Stomach smooth muscle (tissue), 2 donors: ENCODE measurements around the gene PNLIPRP1.

Experiments
- H3K27ac ChIP-seq: one replicate; pipeline ENCODE4 v1.7.0; 2013; ENCODE audit warnings: mild to moderate bottlenecking, low read length, inconsistent platforms
- H3K27me3 ChIP-seq, 2 donors: one replicate each; pipeline ENCODE4 v1.7.0; 2013; ENCODE audit warnings: low read length in 2 of 2; ENCODE audit not compliant: insufficient read depth in 2 of 2, control insufficient read depth in 1 of 2
- H3K36me3 ChIP-seq, 2 donors: one replicate each; pipeline ENCODE4 v1.7.0; 2013; ENCODE audit warnings: low read length in 2 of 2; ENCODE audit not compliant: control insufficient read depth in 2 of 2, insufficient read depth in 2 of 2
- H3K4me1 ChIP-seq: one replicate; pipeline ENCODE4 v1.7.0; 2013; ENCODE audit warnings: low read length; ENCODE audit not compliant: control insufficient read depth, insufficient read depth
- H3K4me3 ChIP-seq, 2 donors: one replicate each; pipeline ENCODE4 v1.7.0; 2013; ENCODE audit warnings: low read length in 2 of 2
- H3K9ac ChIP-seq, 2 donors: one replicate each; pipeline ENCODE4 v1.7.0; 2013; ENCODE audit warnings: low read length in 2 of 2, mild to moderate bottlenecking in 1 of 2
- H3K9me3 ChIP-seq, 2 donors: one replicate each; pipeline ENCODE4 v1.7.0; 2013; ENCODE audit warnings: low read length in 2 of 2; ENCODE audit not compliant: control insufficient read depth in 2 of 2
- donor health status: healthy.
- donor health status: Pancreatic carcinoma.

PNLIPRP1 gene

DNA sequence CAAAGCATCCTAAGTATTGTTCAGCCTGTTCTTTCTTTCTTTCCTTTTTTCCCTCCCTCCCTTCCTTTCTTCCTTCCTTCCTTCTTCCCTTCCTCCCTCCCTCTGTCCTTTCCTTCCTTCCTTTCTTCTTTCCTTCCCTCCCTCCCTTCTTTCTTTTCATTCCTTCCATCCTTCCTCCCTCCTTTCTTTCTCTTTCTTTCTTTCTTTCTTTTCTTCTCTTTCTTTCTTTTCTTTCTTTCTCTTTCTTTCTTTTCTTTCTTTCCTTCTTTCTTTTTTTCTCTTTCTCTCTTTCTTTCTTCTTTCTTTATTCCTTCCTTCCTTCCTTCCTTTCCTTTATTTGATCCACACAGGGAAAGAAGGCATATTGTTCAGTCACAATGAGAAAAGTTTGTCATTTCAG is 23.8 kb upstream of the PNLIPRP1 start:
- H3K9ac ChIP-seq, result no peak overlapping the region
- no peaks in the 10 kb centered on the region for H3K36me3 ChIP-seq
- no peaks in the 10 kb centered on the region for H3K9me3 ChIP-seq
- no peaks in the 10 kb centered on the region for H3K27me3 ChIP-seq
- no peak overlapping the region for H3K27ac ChIP-seq
- no peak overlapping the region for H3K4me3 ChIP-seq
- H3K4me1 ChIP-seq, result no peaks in the 10 kb centered on the region

DNA sequence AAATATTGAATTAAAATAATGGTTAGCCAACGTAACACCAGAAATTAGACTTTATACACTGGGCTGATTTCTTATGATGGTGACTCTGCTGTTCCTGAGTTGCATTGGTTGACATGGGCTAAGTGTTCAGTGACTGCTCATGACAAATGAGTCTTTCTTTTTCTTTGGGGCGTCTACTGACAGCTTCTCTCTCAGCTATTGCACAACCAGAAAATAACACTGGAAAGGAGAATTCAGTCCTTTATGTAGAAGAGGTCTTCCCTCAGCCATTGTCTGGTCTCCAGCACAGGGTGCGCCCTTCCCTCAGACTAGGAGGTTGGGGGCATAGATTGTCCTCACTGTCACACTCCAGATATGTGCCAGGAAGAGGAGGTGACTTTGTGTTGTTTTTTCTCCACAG is 23.4 kb upstream of the PNLIPRP1 start:
- H3K27me3 ChIP-seq, result no peaks in the 10 kb centered on the region
- no peaks in the 10 kb centered on the region for H3K9me3 ChIP-seq
- H3K4me3 ChIP-seq, result no peak overlapping the region
- H3K4me1 ChIP-seq, result no peaks in the 10 kb centered on the region
- H3K27ac ChIP-seq, result no peak overlapping the region
- no peaks in the 10 kb centered on the region for H3K36me3 ChIP-seq
- no peak overlapping the region for H3K9ac ChIP-seq

DNA sequence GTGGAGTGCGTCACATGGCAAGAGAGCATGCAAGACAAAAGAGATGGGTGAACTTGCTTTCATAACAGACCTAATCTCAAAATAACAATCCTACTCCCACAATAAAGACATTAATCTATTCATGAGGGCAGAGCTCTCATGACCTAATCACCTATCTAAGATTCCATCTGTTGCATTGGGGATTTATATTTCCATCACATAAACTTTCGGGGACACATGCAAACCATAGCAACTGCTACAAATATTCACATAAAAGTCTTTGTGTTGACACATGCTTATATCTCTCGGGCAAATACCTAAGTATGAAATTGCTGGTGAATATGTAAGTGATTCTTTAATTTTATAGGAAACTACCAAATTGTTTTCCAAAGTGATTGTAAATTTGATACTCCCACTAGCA is 16.0 kb upstream of the PNLIPRP1 start:
- peaks cover 0 to 3% of the 10 kb centered on the region in 2 donors for H3K9me3 ChIP-seq

DNA sequence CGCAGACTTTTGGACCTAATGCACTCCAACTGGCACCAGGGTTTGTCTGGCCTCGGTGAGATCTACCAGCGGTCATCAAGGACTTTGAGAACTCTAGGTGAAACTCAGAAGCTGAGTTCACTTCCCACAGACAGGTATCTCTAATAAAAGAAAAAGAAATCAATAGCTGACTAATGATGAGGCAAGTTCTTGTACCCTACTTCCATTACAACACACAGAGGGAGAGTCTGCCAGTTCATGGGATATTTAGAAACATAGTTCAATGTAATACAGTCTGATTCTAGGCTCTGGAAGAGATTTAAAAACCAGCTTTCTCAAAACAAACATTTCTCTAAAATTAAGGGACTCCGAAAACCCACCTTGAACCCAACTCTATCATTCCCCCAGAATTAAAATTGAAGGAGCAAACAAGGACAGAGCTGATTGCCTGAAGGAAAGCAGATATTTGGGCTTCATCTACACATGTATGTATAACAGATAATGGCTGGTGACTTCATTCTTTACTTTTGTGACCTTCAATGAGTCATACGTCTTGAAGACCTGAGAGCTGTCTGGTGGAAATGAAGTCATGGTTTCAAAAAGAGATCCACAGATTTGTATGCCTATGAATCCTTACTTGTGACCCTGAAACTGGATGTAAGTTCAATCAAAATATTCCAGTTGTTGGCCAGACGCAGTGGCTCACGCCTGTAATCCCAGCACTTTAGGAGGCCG is 2.7 kb upstream of the PNLIPRP1 start:
- no peak overlapping the region for H3K27ac ChIP-seq
- H3K4me1 ChIP-seq, result no peaks in the 10 kb centered on the region
- H3K4me3 ChIP-seq, result no peak overlapping the region

More for the DNA sequence above, 16.0 kb upstream of the PNLIPRP1 start:
- no peak overlapping the region for H3K9ac ChIP-seq
- no peak overlapping the region for H3K27ac ChIP-seq
- H3K4me3 ChIP-seq, result no peak overlapping the region
- no peaks in the 10 kb centered on the region for H3K27me3 ChIP-seq
- H3K36me3 ChIP-seq, result no peaks in the 10 kb centered on the region
- no peaks in the 10 kb centered on the region for H3K4me1 ChIP-seq

DNA sequence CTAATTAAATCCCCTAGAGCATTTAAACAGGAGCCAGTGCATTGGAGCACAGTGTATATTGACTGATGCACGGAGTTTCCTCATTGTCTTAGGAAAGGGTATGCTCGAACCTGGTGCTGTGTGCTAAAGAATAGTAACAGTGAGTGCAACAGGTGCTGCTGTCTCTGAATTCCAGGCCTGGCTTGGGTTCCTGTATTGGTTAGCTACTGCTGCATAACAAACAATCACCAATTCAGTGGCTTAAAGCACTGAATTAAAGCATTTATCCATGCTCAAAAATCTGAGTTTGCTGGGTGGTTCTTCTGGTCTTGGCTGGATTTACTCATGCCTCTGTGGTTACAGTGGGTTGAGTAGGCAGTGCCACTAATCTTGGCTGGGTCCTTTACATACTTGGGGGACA is 1.8 kb upstream of the PNLIPRP1 start:
- Histone ChIP-seq H3K9me3 (peaks cover 0 to 8% of the 10 kb centered on the region in 2 donors), H3K4me3 (no peak overlapping the region), H3K27me3 (no peaks in the 10 kb centered on the region), H3K27ac (no peak overlapping the region), H3K4me1 (no peaks in the 10 kb centered on the region), H3K9ac (no peak overlapping the region), H3K36me3 (no peaks in the 10 kb centered on the region)

More for the DNA sequence above, 2.7 kb upstream of the PNLIPRP1 start:
- H3K9ac ChIP-seq, result no peak overlapping the region
- H3K9me3 ChIP-seq, result peaks cover 0 to 8% of the 10 kb centered on the region in 2 donors
- H3K36me3 ChIP-seq, result no peaks in the 10 kb centered on the region
- H3K27me3 ChIP-seq, result no peaks in the 10 kb centered on the region

DNA sequence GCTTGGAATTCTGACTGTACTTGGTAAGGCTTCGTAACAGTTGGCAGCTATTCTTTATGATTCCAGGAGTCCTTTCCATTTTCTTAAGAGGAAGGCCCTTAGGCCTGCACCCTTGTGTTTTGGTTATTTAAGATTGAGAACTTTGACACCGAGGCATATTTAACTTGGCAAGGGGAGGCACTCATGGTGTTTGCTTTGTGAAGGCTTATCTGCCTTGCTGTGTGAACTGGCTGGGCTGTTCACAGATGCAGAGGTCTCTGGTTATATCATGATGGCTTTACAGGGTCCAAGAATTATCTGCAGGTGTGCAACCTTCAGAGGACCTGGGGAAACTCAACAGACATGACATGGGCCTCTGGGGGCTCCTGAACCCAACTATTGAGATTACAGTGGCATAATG is 833 bp upstream of the PNLIPRP1 start:
- H3K27ac ChIP-seq, result no peak overlapping the region
- no peaks in the 10 kb centered on the region for H3K36me3 ChIP-seq
- H3K4me3 ChIP-seq, result no peak overlapping the region
- no peaks in the 10 kb centered on the region for H3K4me1 ChIP-seq
- no peaks in the 10 kb centered on the region for H3K27me3 ChIP-seq
- H3K9ac ChIP-seq, result no peak overlapping the region
- peaks cover 0 to 8% of the 10 kb centered on the region in 2 donors for H3K9me3 ChIP-seq

DNA sequence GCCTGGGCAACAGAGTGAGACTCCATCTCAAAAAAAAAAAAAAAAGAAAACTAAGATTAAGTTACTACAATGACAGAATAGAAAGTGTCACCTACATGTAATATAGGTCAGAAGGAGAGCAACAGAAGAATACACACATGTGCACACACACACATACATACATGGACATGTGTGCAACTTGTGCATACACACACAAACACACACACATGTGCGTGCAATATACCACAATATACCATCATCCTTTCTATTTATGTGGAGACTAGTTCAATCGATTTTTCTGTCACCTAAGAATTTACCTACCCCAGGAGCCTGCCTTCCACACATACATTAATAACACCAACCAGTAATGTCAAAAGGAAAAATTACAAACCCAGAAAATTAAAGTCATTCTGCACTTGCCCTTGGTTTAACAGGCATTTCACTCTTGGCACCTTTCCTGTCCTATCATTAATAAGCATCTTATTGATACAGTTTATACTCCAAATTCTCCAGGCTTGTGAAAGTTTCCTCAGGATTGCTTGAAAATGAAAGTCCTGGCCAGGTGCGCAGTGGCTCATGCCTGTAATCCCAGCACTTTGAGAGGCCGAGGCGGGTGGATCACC is 2.5 kb downstream of the PNLIPRP1 start:
- H3K36me3 ChIP-seq, result no peaks in the 10 kb centered on the region
- no peak overlapping the region for H3K27ac ChIP-seq
- H3K27me3 ChIP-seq, result peaks cover 0 to 4% of the 10 kb centered on the region in 2 donors
- H3K4me3 ChIP-seq, result no peak overlapping the region
- H3K9ac ChIP-seq, result no peak overlapping the region
- H3K9me3 ChIP-seq, result peaks cover 0 to 8% of the 10 kb centered on the region in 2 donors
- no peaks in the 10 kb centered on the region for H3K4me1 ChIP-seq

DNA sequence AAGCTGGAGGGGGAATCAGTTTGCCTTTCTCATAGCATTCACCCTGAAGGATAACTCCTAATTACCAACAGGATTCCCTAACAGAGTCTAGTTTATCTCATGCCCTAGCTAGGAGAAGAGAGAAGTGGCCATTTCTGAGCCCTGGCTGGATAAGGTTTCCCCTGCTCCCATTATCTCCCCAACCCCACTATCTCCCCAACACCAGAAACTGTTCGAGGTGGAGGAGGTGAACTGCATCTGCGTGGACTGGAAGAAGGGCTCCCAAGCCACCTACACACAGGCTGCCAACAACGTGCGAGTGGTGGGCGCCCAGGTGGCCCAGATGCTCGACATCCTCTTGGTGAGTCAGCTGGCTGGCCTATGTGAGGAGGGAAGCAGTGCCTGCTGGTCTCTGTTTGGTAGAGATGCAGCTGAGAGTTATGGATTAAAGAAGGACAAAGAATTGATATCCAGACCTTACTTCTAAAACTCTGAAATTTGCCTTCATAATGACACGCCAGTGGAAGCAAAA is 3.8 kb downstream of the PNLIPRP1 start:
- Histone ChIP-seq H3K36me3 (no peaks in the 10 kb centered on the region), H3K27ac (no peak overlapping the region), H3K9me3 (no peaks in the 10 kb centered on the region), H3K4me1 (no peaks in the 10 kb centered on the region), H3K9ac (no peak overlapping the region), H3K27me3 (peaks cover 0 to 6% of the 10 kb centered on the region in 2 donors), H3K4me3 (no peak overlapping the region)

DNA sequence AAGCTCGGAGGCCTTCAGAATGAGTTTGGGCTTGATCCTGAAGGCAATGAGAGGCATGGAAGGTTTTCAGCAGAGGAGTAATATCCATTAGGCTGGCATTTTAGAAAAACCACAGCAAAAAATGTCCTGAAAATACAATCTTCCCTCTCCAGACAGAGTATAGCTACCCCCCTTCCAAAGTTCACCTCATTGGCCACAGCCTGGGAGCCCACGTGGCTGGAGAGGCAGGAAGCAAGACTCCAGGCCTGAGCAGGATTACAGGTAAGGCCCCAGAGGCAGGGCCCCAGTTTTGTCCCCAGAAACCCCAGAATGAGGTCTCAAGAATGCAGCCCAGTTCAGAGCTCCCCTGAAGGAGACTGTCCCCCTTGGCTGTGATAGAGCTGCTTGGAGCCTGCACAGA is 5.3 kb downstream of the PNLIPRP1 start:
- no peak overlapping the region for H3K27ac ChIP-seq
- H3K9ac ChIP-seq, result no peak overlapping the region
- H3K27me3 ChIP-seq, result peaks cover 0 to 6% of the 10 kb centered on the region in 2 donors
- no peak overlapping the region for H3K4me3 ChIP-seq
- H3K4me1 ChIP-seq, result no peaks in the 10 kb centered on the region
- no peaks in the 10 kb centered on the region for H3K9me3 ChIP-seq
- no peaks in the 10 kb centered on the region for H3K36me3 ChIP-seq

DNA sequence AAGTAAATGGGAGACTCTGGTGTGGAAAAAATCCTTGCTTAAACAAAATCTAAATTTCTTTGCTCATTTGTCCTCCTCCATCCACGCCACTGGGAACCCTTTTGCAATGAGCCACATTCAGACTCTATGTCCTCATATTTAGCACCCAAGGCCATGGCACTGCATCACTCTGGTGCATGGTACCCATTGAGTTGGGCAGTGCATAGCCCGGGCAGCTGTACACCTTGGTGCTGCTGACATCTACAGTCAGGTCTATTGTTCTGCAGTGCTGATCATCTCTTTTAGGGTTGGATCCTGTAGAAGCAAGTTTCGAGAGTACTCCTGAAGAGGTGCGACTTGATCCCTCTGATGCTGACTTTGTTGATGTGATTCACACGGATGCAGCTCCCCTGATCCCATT is 6.8 kb downstream of the PNLIPRP1 start:
- Histone ChIP-seq H3K36me3 (no peaks in the 10 kb centered on the region), H3K27me3 (peaks cover 0 to 8% of the 10 kb centered on the region in 2 donors), H3K9ac (no peak overlapping the region), H3K4me3 (no peak overlapping the region), H3K9me3 (no peaks in the 10 kb centered on the region), H3K4me1 (no peaks in the 10 kb centered on the region), H3K27ac (no peak overlapping the region)

DNA sequence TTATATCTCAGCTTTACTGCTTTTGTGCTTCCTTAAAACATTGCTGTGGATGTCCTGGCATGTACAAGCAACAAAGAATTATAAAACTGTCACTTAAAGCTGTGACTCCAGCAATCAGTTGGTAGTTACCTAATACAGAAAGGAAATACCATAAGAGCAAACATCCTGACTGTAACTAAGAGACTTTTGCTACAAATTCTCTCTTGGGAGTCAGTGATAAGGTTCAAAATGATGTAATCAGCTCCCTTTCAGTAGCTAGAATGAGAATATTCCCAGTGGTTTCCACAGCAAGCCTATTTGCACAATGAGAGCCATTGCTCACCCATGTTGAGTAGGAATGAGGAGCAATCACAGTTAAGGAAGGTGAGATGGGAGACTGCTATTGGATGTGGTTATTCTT is 7.6 kb downstream of the PNLIPRP1 start:
- no peaks in the 10 kb centered on the region for H3K9me3 ChIP-seq
- H3K4me1 ChIP-seq, result no peaks in the 10 kb centered on the region
- no peaks in the 10 kb centered on the region for H3K36me3 ChIP-seq
- H3K27me3 ChIP-seq, result peaks cover 0 to 8% of the 10 kb centered on the region in 2 donors
- H3K9ac ChIP-seq, result no peak overlapping the region
- no peak overlapping the region for H3K4me3 ChIP-seq
- H3K27ac ChIP-seq, result no peak overlapping the region
